GM12878 (cell line): ENCODE results near the gene LTB4R. TPM values are rescaled to one million over a fixed set of nuclear protein-coding genes. Genes with fewer than 3 reads are reported as not detected.

Source experiments
- ATAC-seq: fragments of 200-7000 bp; cut with Tn5 transposase; 3 replicates; pipeline ENCODE4 v1.9.1; 2020; ENCODE audit warnings: mild to moderate bottlenecking, moderate library complexity
- BruUV-seq: library from RNA; stranded (reverse); fragments of 400-500 nt; replicated peaks from 2 replicates; lab custom pipeline; 2021; lab: Mats Ljungman, UMichigan
- CTCF ChIA-PET: fragments of 300-600 bp; sonication (Branson Sonifier 250); formaldehyde crosslinking; extraction: SDS; loops from one replicate; lab custom pipeline; 2021; ENCODE audit warnings: inconsistent platforms; lab: Yijun Ruan, JAX
- POLR2A ChIA-PET: fragments of 350-600 bp; formaldehyde crosslinking; extraction: SDS; loops from one replicate; lab custom pipeline; 2021; ENCODE audit warnings: inconsistent platforms; lab: Charles Lee
- RAD21 ChIA-PET: fragments of 300-600 bp; sonication (Branson Sonifier 250); formaldehyde crosslinking; loops from one replicate; lab custom pipeline; 2023; ENCODE audit warnings: antibody characterized with exemption; ENCODE audit not compliant: unreplicated experiment; lab: Charles Lee
- SMC1A ChIA-PET: fragments of 300-600 bp; sonication (Branson Sonifier 250); formaldehyde crosslinking; loops from one replicate; lab custom pipeline; 2023; ENCODE audit not compliant: unreplicated experiment, uncharacterized antibody; lab: Charles Lee
- DNase-seq: peaks from one replicate; pipeline ENCODE4 v3.0.0-alpha.2; 2011; ENCODE audit warnings: low read depth, low spot score
- FAIRE-seq: peaks from 3 replicates; lab custom pipeline; 2011; peaks lifted over from hg19 to GRCh38; lab: Jason Lieb, UNC
- H2AFZ ChIP-seq: 2 replicates; pipeline ENCODE4 v1.6.0; 2011; ENCODE audit warnings: low read depth, low read length, control low read depth; ENCODE audit not compliant: control insufficient read depth
- H3K27ac ChIP-seq: 2 replicates; pipeline ENCODE4 v1.5.1; 2011; ENCODE audit warnings: control low read depth; ENCODE audit not compliant: control insufficient read depth, insufficient read depth
- H3K27me3 ChIP-seq, 2 experiments: replicated peaks in 1 of 2; 2 replicates each; pipeline versions ENCODE4 v1.6.0 to v1.6.1; 2011; ENCODE audit warnings: low read length in 1 of 2; ENCODE audit not compliant: control insufficient read depth in 2 of 2, insufficient read depth in 2 of 2
- H3K36me3 ChIP-seq, 2 experiments: 2 replicates each; pipeline ENCODE4 v1.5.1; 2011; ENCODE audit warnings: low read length in 1 of 2; ENCODE audit not compliant: control insufficient read depth in 2 of 2, insufficient read depth in 2 of 2
- H3K4me1 ChIP-seq: 2 replicates; pipeline ENCODE4 v1.6.1; 2011; ENCODE audit warnings: mild to moderate bottlenecking, low read length, moderate library complexity, mixed read lengths; ENCODE audit not compliant: control insufficient read depth, insufficient read depth
- H3K4me2 ChIP-seq: 2 replicates; pipeline ENCODE4 v1.6.0; 2011; ENCODE audit warnings: control low read depth; ENCODE audit not compliant: control insufficient read depth, insufficient read depth
- H3K4me3 ChIP-seq: fragments of 200-600 bp; sonication (generic); 2 replicates; pipeline ENCODE4 v1.5.1; 2016
- H3K79me2 ChIP-seq: 2 replicates; pipeline ENCODE4 v1.6.0; 2011; ENCODE audit warnings: low read length; ENCODE audit not compliant: control insufficient read depth, insufficient read depth
- H3K9ac ChIP-seq: 2 replicates; pipeline ENCODE4 v1.8.0; 2011; ENCODE audit warnings: low read length, control low read depth, mixed read lengths; ENCODE audit not compliant: control insufficient read depth, insufficient read depth
- H3K9me3 ChIP-seq: replicated peaks from 3 replicates; pipeline ENCODE4 v1.5.1; 2011; ENCODE audit warnings: mild to moderate bottlenecking, low read length; ENCODE audit not compliant: control insufficient read depth, insufficient read depth
- H4K20me1 ChIP-seq: 2 replicates; pipeline ENCODE4 v1.6.0; 2011; ENCODE audit not compliant: control insufficient read depth, insufficient read depth
- BHLHE40 ChIP-seq, 2 experiments: fragments of 450-650 bp in 1 of 2; IDR thresholded peaks; 2 replicates each; pipeline ENCODE4 v1.6.1; 2011 to 2017; ENCODE audit warnings: low read depth in 2 of 2, borderline replicate concordance in 1 of 2, improper control_type of control experiment in 1 of 2, low read length in 1 of 2, mild to moderate bottlenecking in 1 of 2
- CHD1 ChIP-seq: IDR thresholded peaks from 2 replicates; pipeline ENCODE4 v1.6.1; 2012; ENCODE audit warnings: low read depth, low read length, improper control_type of control experiment
- CHD2 ChIP-seq: IDR thresholded peaks from 2 replicates; pipeline ENCODE4 v1.6.1; 2011; ENCODE audit warnings: low read depth, low read length, improper control_type of control experiment, borderline replicate concordance
- HDGF ChIP-seq: fragments of 450-650 bp; IDR thresholded peaks from 2 replicates; pipeline ENCODE4 v1.6.1; 2016; ENCODE audit warnings: antibody characterized with exemption
- MAX ChIP-seq: IDR thresholded peaks from 2 replicates; pipeline ENCODE4 v1.6.1; 2012; ENCODE audit warnings: low read depth, low read length, improper control_type of control experiment
- MEF2B ChIP-seq: fragments of 450-650 bp; IDR thresholded peaks from 2 replicates; pipeline ENCODE4 v1.6.1; 2018; ENCODE audit warnings: mild to moderate bottlenecking, moderate library complexity; ENCODE audit not compliant: partially characterized antibody, poor library complexity, severe bottlenecking
- MTA2 ChIP-seq: fragments of 450-650 bp; IDR thresholded peaks from 2 replicates; pipeline ENCODE4 v1.6.1; 2016; ENCODE audit warnings: low read depth, mild to moderate bottlenecking, moderate library complexity
- MXI1 ChIP-seq: fragments of 150-350 bp; IDR thresholded peaks from 2 replicates; pipeline ENCODE4 v1.6.1; 2011; ENCODE audit warnings: low read depth, mild to moderate bottlenecking, inconsistent platforms, low read length, improper control_type of control experiment
- PKNOX1 ChIP-seq: fragments of 450-650 bp; IDR thresholded peaks from 2 replicates; pipeline ENCODE4 v1.6.1; 2016; ENCODE audit warnings: mild to moderate bottlenecking
- POLR2A ChIP-seq: IDR thresholded peaks from 2 replicates; pipeline ENCODE4 v1.6.1; 2011; ENCODE audit warnings: low read depth, mild to moderate bottlenecking, low read length
- RAD51 ChIP-seq: fragments of 450-650 bp; IDR thresholded peaks from 2 replicates; pipeline ENCODE4 v1.6.1; 2016; ENCODE audit warnings: moderate library complexity, mild to moderate bottlenecking, inconsistent platforms
- RELA ChIP-seq: fragments of 450-650 bp; IDR thresholded peaks from 2 replicates; pipeline ENCODE4 v1.8.0; 2014; ENCODE audit warnings: borderline replicate concordance; ENCODE audit not compliant: partially characterized antibody
- SMARCA5 ChIP-seq: fragments of 450-650 bp; IDR thresholded peaks from 2 replicates; pipeline ENCODE4 v1.6.1; 2017; ENCODE audit warnings: mild to moderate bottlenecking
- SP1 ChIP-seq: IDR thresholded peaks from one replicate; pipeline ENCODE4 v1.6.1; 2011; ENCODE audit warnings: low read depth, low read length
- TCF12 ChIP-seq: IDR thresholded peaks from 2 replicates; pipeline ENCODE4 v1.6.1; 2011; ENCODE audit warnings: low read depth, mild to moderate bottlenecking, low read length
- ZBTB4 ChIP-seq: fragments of 450-650 bp; formaldehyde crosslinking; IDR thresholded peaks from 2 replicates; pipeline ENCODE4 v1.4.0; 2022; ENCODE audit warnings: mild to moderate bottlenecking, moderate library complexity
- ZNF384 ChIP-seq: IDR thresholded peaks from 2 replicates; pipeline ENCODE4 v1.6.1; 2012; ENCODE audit warnings: low read depth, mild to moderate bottlenecking, low read length, improper control_type of control experiment, borderline replicate concordance
- WGBS: methylation state at CpG from one replicate; pipeline ENCODE4 v1.1.6; 2016; ENCODE audit warnings: low lambda C conversion rate; ENCODE audit not compliant: insufficient replicate concordance, insufficient coverage; ENCODE audit errors: missing lambda C conversion rate; 5-methylcytosine and 5-hydroxymethylcytosine counted together
- in situ Hi-C: fragments of 300-500 bp; cut with MboI; formaldehyde crosslinking; loops from 9 replicates; pipeline ENCODE4 v1.14.3; 2018; ENCODE audit warnings: mixed read lengths
- intact Hi-C: fragments of 100-400 bp; cut with micrococcal nuclease; formaldehyde crosslinking; loops from one replicate; pipeline ENCODE4 v1.14.2; 2022; ENCODE audit not compliant: unreplicated experiment
- polyA plus RNA-seq, 11 experiments: library from polyadenylated mRNA; depleted of rRNA in 4 of 11; unstranded in 6 of 11; stranded (reverse) in 5 of 11; fragments of >200 nt; fragmentation: Nextera tagmentation in 4 of 11; fragmentation: Illumina TruSeq in 1 of 11; extraction: Ambion mirVana in 4 of 11; extraction: Trizol in 1 of 11; gene quantifications; 1 replicate in 1 of 11; 2 replicates in 10 of 11; pipeline versions ENCODE4 v1.2.1 to v1.2.3, GENCODE V29; 2011 to 2016; ENCODE audit warnings: inconsistent platforms in 2 of 11, missing spikeins in 2 of 11, low read depth in 1 of 11
- total RNA-seq, 4 experiments: library from RNA; depleted of rRNA in 3 of 4; stranded (reverse); fragments of >200 nt in 3 of 4; fragmentation: Illumina TruSeq in 1 of 4; extraction: Trizol in 1 of 4; gene quantifications; 2 replicates each; pipeline versions ENCODE4 v1.2.1 to v1.2.3, GENCODE V29; 2013 to 2021

The LTB4R gene
- total and polyA plus RNA-seq, 10 of the 15 experiments (the other 5 are each of a cell fraction or from before 2014, with no cell fraction given): 1.2 to 14.0 (median 4.0) TPM

GRCh38 chr14:24366721-24367513 lies 55.6 kb downstream of the LTB4R start:
- ChIA-PET SMC1A (interaction anchor here (0.6 to 2.3 kb wide), 8 partner anchors 30 to 69 kb away, joined by 3 to 79 read pairs (median 12); partner anchors contain the start of genes CBLN3 and KHNYN), CTCF (interaction anchor here (0.7 to 2.3 kb wide), 20 partner anchors 13 to 116 kb away, joined by 3 to 163 read pairs (median 7); partner anchors contain the start of genes ADCY4, CBLN3, DHRS1 and KHNYN), POLR2A (interaction anchor here (0.7 to 2.3 kb wide), 15 partner anchors 8 to 607 kb away, joined by 3 to 61 read pairs (median 3); partner anchors contain the start of genes CBLN3, DCAF11, KHNYN and NRL), RAD21 (interaction anchor here (0.6 to 2.3 kb wide), 17 partner anchors 16 to 1478 kb away, joined by 3 to 122 read pairs (median 5); partner anchors contain the start of genes ADCY4, CBLN3, DHRS1 and KHNYN)
- intact Hi-C loops (loop anchor here (5.0 kb wide), 2 partner anchors 35 to 45 kb away; no protein-coding TSS in a partner anchor), in situ Hi-C loops (loop anchor here (5.0 kb wide), 1 partner anchor 65 kb away; no protein-coding TSS in a partner anchor)
- FAIRE-seq (no peak), ATAC-seq (peak; percentile 79), DNase-seq (peak; percentile 34)
- Histone ChIP-seq H3K27me3 (peaks cover 1 to 6% of the 10 kb centered on the region in 2 experiments), H3K4me2 (peak overlapping the region; percentile 83), H3K9ac (peak overlapping the region; percentile 59; the same call in 1 of the 2 replicates), H3K36me3 (no peaks in the 10 kb centered on the region), H4K20me1 (no peaks in the 10 kb centered on the region), H3K9me3 (no peaks in the 10 kb centered on the region), H3K27ac (peak overlapping the region; percentile 48), H3K4me3 (peak overlapping the region; percentile 53; the same call in 1 of the 2 replicates), H3K79me2 (no peaks in the 10 kb centered on the region), H2AFZ (peak overlapping the region; percentile 80), H3K4me1 (peaks cover 16% of the 10 kb centered on the region)
- whole genome bisulfite sequencing: under 1% methylated on average over 36 of the region's 40 CpGs
- no TSS peak for BruUV-seq
- peak; percentile 30 for TF ChIP-seq MTA2
- no peak for TF ChIP-seq RELA
- TF ChIP-seq SMARCA5: 0 out of 2 replicates have a peak, but pooled peaks have one; percentile 13
- TF ChIP-seq MAX: no peak
- TF ChIP-seq SP1: peak; percentile 53
- peak; percentile 100 for TF ChIP-seq MEF2B
- no peak for TF ChIP-seq POLR2A
- no peak for TF ChIP-seq ZBTB4 (CRISPR knock-in tag)
- no peak for TF ChIP-seq CHD2
- TF ChIP-seq MXI1: 0 out of 2 replicates have a peak, but pooled peaks have one; percentile 7
- TF ChIP-seq RAD51: peak; percentile 56; the same call in 1 of the 2 replicates
- no peak for TF ChIP-seq HDGF
- TF ChIP-seq BHLHE40 (IDR thresholded peaks at IDR 0.05; ENCODE audit: borderline replicate concordance in 1 of 2, low read depth in 2 of 2, low read length in 1 of 2): peak in 1 of 2 experiments; percentile 41; a peak in 1 of 4 replicates
- TF ChIP-seq CHD1: no peak
- no peak for TF ChIP-seq ZNF384
- TF ChIP-seq PKNOX1: peak; percentile 28; the same call in 1 of the 2 replicates
- peak; percentile 87 for TF ChIP-seq TCF12
